Superior temporal gyrus (tissue), 1 donor: Measurements from ENCODE around the gene KCMF1.
"Not testable (repeated sequence)": the region's sequence is repeated elsewhere in the genome, so short reads cannot be mapped to it uniquely, and the experiment has no call there.

Experiments
- DNase-seq: peaks from one replicate; pipeline ENCODE4 v3.0.0-alpha.2; 2016; ENCODE audit errors: extremely low spot score

The KCMF1 gene

DNA sequence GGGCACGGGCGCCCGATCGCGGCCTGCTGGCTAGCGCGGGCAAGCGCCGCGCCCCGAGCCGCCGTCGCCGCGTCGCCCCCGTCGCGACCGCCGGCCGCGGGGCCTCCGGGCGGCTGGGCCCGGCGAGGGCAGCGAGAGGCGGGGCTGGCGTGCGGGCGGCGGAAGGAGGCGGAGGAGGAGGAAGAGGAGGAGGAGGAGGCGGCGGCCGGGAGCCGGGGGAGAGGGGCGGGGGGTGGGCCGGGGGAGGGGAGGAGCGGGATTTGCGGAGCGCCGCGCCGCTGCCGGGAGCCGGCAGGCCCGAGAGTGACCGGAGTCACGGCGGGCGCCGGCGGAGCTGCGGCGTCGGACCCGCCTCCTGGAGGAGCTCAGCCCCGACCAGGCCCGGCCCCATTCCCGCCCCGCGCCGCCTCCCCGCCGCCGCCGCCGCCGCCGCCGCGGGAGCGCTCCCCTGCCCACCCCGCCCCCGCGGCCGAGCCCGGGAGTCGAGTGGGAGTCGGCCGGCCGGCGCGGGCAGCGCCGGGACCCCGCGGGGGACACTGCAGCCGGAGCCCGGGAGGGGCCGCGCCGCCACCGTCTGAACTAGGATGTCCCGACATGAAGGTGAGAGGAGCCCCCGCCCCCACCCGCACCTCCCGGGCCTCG is at the start of gene KCMF1:
TSS of gene KCMF1 (plus strand) at position 294 of the 642 bp plus-strand sequence. CDS start at position 585, 291 bp downstream.
- DNase-seq = peak; percentile 44

- no peak for DNase-seq
These were observed 48.0 kb upstream of the KCMF1 start for GRCh38 chr2:84923009-84923408.

- peak; percentile 28 for DNase-seq
These were observed 46.5 kb upstream of the KCMF1 start for GRCh38 chr2:84924173-84925106.

DNA sequence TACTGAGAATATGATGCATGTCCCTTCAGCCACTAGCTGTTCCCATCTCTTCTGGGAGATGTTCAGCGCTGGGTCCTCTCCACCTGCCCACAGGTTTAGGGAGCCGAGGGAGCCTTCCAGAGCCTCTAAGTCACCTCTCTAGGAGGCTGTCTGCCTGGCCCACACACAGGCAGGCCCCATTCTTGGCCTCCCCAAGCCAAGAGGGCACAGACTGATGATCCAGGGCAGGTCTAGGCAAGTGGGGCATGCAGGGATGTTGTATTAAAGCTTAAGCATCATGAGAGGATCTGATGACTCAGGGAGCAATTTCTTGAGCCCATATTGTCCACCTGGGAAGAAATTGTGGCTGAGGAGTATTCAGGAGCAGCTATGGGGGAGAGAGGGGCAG is 45.6 kb upstream of the KCMF1 start:
- DNase-seq = no peak

GRCh38 chr2:84925724-84926376 is 45.1 kb upstream of the KCMF1 start:
- DNase-seq = peak; percentile 93

DNA sequence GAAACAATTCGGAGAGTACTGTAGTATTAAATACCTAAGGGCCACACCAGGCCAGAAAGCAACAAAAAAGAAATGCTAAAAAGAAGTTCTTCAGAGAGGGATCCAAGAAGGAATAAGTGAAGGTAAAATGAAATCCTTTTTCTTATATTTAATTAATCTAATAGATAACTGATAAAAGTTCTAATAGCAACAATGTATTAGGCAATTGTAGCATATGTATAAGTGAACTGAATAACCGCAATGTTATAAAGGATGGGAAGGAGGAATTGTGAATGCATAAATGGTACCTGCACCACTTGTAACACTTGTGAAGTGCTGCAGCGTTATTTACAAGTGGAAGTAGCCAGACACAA is 43.7 kb upstream of the KCMF1 start:
- no peak for DNase-seq

DNA sequence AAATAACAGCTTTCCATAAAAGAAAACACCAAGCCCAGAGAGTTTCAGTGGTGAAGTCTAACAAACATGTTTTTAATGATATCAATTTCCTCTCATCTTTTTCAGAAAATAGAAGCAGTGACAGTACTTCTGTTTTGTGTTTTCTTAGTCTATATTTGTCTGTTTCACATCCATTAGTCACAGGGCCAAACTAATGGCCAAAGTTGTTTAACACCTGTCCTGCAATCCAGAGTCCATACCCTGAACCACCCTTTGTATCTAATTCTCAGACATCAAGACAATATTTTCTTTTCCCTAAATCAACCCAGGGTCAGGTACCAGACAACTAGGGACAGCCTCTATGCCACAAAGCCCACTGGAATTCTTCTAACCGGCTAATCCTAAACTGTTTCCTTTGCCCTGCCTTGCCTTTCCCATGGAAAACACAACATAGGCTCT is 39.6 kb upstream of the KCMF1 start:
- DNase-seq = no peak

DNA sequence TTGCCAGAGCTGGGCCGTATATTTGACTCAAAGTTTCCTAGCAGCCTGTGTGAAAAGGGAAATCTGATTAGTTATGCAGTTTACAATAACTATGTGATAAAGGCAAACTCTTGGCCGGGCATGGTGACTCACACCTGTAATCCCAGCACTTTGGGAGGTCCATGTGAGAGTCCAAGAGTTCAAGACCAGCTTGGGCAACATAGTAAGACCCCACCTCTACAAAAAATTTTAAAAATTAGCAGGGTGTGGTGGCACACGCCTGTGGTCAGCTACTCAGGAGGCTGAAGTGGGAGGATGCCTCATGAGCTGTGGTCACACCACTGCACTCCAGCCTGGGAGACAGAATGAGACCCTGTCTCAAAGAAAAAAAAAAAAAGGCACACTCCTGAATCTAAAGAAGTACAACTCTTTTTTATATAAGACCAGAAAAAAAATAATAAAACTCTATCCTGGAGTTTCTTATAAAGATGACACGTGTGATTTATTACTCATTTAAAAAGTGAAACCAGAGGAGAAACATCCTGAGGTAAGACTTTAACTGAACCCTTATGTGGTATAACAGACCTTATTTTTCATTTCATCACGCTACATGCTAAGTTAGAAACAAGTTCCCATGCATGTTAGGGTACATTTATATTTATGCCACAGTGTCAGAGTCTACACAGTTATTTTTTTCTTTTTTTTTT is 32.6 kb upstream of the KCMF1 start:
- no peak for DNase-seq

DNA sequence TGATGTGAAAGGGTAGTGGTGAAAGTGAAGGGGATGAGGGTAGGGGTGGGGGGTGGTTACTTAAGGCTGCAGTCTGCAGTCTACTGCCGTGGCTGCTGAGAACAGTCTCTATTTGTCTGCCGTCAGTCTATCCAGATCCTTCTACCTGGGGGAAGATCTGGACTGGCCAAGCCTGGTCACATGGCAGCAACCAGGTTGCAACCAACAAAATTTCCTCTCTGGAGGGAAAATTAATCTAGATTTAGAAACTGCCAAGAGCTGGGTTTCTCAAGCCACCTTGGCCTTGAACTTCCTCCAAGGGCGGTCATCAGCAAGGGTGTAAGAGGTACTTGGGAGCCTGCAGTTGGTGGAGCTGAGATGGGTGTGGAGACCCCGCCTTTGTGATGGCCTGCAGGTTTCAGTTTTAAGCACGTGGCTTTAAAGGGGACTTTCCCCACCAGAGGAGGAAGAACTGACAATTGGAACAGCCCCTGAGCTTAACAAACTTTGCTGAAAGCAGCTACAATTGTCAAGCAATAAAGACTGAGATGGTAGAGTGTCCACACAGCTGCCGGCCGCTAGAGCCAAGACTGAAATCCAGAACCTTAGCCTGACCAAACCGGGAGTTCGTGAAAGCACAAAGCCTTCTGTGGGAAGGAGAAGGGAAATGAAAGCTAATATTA is 31.4 kb upstream of the KCMF1 start:
- no peak for DNase-seq

GRCh38 chr2:84940088-84940470 is 30.9 kb upstream of the KCMF1 start:
- DNase-seq = no peak

- DNase-seq = no peak
These were observed 30.0 kb upstream of the KCMF1 start for GRCh38 chr2:84940831-84941412.

- DNase-seq = no peak
These were observed 28.8 kb upstream of the KCMF1 start for GRCh38 chr2:84942166-84942565.

DNA sequence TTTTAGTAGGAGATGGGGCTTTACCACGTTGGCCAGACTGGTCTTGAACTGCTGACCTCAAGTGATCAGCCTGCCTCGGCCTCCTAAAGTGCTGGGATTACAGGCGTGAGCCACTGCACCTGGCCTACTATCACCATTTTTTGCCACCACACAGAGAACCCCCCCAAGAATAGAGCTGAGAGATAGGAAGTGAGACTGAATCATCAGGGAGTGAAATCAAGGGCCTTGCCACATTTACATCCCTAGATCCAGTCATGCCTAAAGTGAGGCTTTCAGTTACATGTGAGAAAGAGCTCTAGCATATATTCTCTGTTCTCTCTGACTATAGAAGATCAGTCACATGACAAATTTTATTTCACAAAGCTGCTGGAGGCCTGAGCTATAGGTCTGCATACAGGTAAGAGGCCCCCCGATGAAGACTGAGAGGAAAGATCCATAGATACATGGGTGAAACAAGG is 28.0 kb upstream of the KCMF1 start:
- no peak for DNase-seq

DNA sequence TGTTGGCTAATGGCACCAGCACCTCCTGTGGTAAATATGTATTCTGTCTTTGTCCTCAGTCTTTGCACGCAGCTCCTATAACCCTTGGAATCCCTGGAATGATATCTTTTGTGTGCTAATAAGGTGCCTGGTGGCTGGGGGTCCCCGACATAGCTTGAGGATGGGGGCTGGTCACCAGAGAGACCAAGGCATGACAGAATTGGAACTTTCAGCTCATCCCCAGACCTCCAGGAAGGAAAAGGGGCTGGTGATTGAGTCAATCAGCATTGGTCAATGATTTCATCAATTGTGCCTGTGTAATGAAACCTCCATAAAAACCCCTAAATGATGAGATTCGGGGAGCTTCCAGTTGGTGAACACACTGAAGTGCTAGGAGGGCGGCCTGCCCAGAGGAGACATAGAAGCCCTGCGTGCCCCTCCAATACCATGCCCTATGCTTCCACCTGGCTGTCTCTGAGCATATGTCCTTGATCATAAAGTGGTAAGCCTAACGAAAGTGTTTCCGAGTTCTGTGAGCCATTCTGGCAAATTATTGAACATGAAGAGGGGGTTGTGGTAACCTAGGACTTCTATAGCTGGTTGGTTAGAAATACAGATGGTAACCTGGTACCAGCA is 26.6 kb upstream of the KCMF1 start:
- no peak for DNase-seq

- DNase-seq = not testable (repeated sequence)
These were observed 25.1 kb upstream of the KCMF1 start for GRCh38 chr2:84945838-84946203.

DNA sequence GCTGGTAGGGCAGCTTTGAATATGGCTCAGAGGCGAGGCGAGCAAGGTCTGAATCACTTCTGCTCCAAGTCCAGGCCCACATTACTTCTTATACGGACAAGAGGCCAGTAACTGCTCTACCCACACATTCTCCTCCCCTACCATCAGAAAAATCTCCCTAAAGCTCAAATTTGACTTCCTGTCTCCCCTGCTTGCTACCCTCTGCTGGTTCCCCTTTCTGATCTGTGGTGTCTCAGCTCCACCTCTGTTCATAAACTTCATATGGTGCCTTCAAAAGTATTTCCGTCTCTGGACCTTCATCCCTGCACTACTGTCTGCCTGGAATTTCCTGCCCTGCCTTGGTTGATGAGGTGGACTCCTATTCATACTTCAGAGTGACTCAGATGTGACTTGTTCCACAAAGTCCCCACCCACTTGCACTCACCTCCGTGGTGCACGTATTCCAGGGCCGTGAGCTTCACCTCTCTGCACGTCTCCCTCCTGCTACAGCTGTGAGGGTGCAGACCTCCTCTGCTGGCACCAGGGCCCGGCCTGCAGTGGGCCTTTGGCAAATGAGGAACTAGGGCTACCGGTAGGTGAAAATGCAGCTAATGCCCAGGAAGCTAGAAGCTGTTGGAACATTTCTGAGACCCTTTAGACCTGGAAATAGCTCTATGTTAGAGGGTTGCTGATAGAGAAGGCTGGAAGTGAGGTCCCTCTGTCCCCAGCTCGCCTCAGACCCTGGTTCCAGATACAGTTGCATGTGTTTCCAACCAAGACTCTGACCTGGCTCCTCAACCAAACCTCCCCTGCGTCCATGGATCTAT is 24.6 kb upstream of the KCMF1 start:
- no peak for DNase-seq

DNA sequence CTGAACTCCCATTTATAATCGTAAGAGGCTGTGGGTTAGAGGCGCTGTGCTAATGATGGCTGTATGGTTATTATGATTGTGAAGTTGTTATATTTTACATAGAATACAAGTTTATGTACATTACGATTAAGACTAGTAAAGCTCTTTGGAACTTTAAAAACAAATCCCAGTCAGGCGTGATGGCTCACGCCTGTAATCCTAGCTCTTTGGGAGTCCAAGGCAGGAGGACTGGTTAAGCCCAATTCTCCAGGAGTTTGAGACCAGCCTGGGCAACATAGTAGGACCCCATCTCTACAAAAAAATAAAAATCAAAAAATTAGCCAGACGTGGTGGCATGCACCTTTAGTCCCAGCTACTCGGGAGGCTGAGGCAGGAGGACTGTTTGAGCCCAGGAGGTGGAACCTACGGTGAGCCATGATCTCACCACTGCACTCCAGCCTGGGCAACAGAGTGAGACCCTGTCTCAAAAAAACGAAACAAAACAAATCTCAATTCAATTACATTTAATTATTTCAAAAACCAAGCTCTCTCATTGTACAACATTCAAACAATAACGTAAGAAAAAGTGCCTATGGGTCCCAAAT is 23.9 kb upstream of the KCMF1 start:
- DNase-seq = no peak

DNA sequence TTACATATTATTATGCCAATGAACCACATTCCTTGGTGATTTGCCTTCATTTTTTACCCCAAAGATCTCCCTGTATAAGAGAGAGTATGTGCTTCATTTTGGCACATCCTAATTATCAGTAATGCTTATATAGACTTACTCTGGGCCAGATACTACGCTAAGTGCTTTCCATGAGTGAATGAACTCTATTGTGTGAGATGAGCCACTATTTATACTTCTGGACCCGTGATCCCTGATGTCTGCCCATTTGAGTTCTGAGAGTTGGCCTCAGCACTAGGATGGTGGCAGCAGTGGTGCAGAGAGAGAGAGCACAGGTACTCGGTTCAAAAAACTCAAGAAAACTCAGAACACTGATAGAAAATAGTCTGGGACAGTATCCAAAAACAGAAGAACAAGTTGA is 17.4 kb upstream of the KCMF1 start:
- DNase-seq = no peak

DNA sequence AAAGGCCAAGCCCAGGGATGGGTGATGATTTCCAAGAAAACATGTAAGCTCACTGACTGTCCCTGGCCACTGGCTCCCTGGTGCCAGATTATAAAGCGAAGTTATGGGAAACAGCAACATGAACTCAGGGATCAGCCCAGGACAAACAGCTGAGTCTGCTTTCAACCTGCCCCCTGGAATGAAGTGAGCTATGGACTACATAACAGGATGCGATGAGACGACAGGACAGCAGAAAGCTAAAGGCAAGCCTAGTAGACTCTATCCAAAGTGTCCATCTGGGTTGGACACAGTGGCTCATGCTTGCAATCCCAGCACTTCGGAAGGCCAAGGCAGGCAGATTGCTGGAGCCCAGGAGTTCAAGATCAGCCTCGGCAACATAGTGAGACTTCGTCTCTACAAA is 16.6 kb upstream of the KCMF1 start:
- no peak for DNase-seq
